Gastroesophageal sphincter (tissue), 3 donors: ENCODE measurements around the gene CES1.
"Not testable (repeated sequence)": the region's sequence is repeated elsewhere in the genome, so short reads cannot be mapped to it uniquely, and the experiment has no call there.

Experiments
- EP300 ChIP-seq: sonication (generic); formaldehyde crosslinking; IDR thresholded peaks from one replicate; pipeline ENCODE4 v1.6.1; 2017; ENCODE audit warnings: antibody characterized with exemption, mild to moderate bottlenecking
- POLR2A ChIP-seq, 2 donors: fragments of 450-650 bp; IDR thresholded peaks; one replicate each; pipeline ENCODE4 v1.6.1; 2017; ENCODE audit warnings: antibody characterized with exemption in 2 of 2, mild to moderate bottlenecking in 2 of 2, moderate library complexity in 1 of 2
- TF ChIP-seq, protein P1 (sequence below), 4 experiments: fragments of 200-600 bp in 2 of 4; fragments of 450-650 bp in 2 of 4; sonication (generic) in 1 of 4; IDR thresholded peaks; one replicate each; pipeline ENCODE4 v1.5.1; 2017 to 2019; ENCODE audit warnings: antibody characterized with exemption in 4 of 4, mild to moderate bottlenecking in 2 of 4, moderate library complexity in 2 of 4

DNA sequence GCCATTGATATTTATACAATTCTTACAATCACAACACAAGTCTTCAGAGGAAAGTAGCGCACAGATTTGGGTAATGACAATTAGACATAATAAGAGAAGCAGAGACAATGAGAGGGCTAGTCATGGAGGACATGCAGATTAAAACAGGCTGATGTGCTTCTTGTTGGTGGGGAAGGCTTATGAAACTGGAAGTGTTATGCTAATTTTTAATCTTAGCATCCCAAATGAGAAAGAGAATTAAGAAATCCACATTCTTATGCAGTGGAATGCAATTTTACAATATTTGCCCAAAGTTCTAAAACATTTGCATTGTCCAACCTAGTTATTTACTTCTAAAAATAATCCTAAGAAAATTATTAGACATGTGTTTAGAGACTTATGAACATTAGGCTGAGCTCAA is 24.6 kb downstream of the CES1 start:
- TF ChIP-seq, protein P1, sequence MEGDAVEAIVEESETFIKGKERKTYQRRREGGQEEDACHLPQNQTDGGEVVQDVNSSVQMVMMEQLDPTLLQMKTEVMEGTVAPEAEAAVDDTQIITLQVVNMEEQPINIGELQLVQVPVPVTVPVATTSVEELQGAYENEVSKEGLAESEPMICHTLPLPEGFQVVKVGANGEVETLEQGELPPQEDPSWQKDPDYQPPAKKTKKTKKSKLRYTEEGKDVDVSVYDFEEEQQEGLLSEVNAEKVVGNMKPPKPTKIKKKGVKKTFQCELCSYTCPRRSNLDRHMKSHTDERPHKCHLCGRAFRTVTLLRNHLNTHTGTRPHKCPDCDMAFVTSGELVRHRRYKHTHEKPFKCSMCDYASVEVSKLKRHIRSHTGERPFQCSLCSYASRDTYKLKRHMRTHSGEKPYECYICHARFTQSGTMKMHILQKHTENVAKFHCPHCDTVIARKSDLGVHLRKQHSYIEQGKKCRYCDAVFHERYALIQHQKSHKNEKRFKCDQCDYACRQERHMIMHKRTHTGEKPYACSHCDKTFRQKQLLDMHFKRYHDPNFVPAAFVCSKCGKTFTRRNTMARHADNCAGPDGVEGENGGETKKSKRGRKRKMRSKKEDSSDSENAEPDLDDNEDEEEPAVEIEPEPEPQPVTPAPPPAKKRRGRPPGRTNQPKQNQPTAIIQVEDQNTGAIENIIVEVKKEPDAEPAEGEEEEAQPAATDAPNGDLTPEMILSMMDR (IDR thresholded peaks at IDR 0.05) = not testable (repeated sequence)
- TF ChIP-seq POLR2A (IDR thresholded peaks at IDR 0.05); EP300: not testable (repeated sequence)
